Neuron (in vitro differentiated cells): ENCODE data around the gene PSMD13.
"Not testable (repeated sequence)": the region's sequence is repeated elsewhere in the genome, so short reads cannot be mapped to it uniquely, and the experiment has no call there.

Source experiments
- H2AFZ ChIP-seq: one replicate; pipeline ENCODE4 v1.6.1; 2013; ENCODE audit warnings: low read depth, mild to moderate bottlenecking, inconsistent platforms, low read length, moderate library complexity
- H3K27me3 ChIP-seq: one replicate; pipeline ENCODE4 v1.6.1; 2013; ENCODE audit warnings: low read length; ENCODE audit not compliant: insufficient read depth
- H3K36me3 ChIP-seq: one replicate; pipeline ENCODE4 v1.6.1; 2013; ENCODE audit warnings: low read length; ENCODE audit not compliant: insufficient read depth
- H3K4me1 ChIP-seq: one replicate; pipeline ENCODE4 v1.6.1; 2013; ENCODE audit warnings: low read length; ENCODE audit not compliant: insufficient read depth
- H3K4me3 ChIP-seq: 2 replicates; pipeline ENCODE4 v1.5.1; 2013; ENCODE audit warnings: mild to moderate bottlenecking, low read length, moderate library complexity
- H3K9me3 ChIP-seq: one replicate; pipeline ENCODE4 v1.6.1; 2013; ENCODE audit warnings: low read length

PSMD13 gene

DNA sequence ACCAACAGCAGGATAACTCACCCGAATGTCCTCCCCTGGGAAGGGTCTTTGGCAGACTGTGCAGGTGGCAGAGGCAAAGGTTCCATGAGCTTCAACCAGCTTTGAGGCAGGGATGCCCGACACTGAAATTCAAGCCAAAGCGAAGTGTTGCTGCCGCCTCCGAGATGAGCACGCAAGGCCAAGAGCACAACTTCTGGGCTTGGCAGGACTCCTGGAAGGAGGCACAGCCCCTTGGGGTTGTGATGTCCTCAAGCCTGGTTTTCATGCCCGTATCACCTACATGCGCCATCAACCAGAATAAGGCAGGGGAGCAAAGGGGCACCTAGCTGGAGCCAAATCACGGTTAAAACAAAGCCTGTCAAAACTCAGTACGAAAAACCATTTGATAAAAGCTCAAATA lies 6.3 kb upstream of the PSMD13 start:
- H3K9me3 ChIP-seq: no peaks in the 10 kb centered on the region
- H2AFZ ChIP-seq: no peak overlapping the region
- no peaks in the 10 kb centered on the region for H3K27me3 ChIP-seq
- H3K4me3 ChIP-seq: no peak overlapping the region
- H3K36me3 ChIP-seq: peaks cover 19% of the 10 kb centered on the region
- peaks cover 6% of the 10 kb centered on the region for H3K4me1 ChIP-seq

DNA sequence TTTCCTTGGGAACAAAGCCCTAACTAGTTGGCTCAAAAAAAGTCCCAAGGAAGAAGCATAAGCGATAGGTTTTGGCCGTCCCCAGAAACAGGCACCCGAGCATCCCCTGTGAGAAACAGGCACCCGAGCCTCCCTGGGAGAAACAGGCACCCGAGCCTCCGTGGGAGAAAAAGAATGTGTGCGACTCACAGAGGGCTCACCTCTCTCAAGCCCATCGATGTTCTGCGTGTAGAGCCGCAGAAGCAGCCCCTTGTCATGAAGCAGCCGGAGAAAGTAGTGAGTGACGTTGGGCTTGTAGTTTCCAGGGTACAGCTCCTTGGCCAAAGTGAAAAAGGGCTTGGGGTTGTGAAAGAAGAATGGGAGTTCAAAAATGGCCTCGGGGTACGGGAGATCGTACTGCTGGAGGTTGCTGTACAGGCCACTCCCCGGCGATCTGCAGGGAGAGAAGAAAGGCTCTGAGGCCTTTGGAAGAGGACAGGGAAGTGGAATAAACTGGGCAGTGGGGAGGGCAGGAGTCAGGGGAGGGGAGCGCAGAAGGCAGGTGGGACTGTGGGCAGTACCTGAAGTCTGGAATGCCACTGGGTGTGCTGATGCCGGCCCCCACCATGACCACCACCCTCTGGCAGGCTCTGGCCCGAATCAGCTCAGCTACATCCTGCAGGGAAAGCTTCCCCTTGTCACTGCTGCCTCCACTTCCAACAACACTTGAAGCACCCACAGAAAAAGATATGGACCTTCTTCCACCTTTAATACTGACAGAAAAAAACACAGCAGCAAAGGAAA lies 3.8 kb upstream of the PSMD13 start:
- Histone ChIP-seq H3K27me3 (no peaks in the 10 kb centered on the region), H3K9me3 (no peaks in the 10 kb centered on the region), H3K4me1 (peaks cover 11% of the 10 kb centered on the region), H3K36me3 (peaks cover 14% of the 10 kb centered on the region), H3K4me3 (no peak overlapping the region), H2AFZ (no peak overlapping the region)

GRCh38 chr11:235180-235579 lies 1.6 kb upstream of the PSMD13 start:
- H3K36me3 ChIP-seq: peaks cover 17% of the 10 kb centered on the region
- peak overlapping the region; percentile 86 for H3K4me3 ChIP-seq
- no peaks in the 10 kb centered on the region for H3K27me3 ChIP-seq
- H2AFZ ChIP-seq: no peak overlapping the region
- H3K4me1 ChIP-seq: peaks cover 15% of the 10 kb centered on the region
- H3K9me3 ChIP-seq: no peaks in the 10 kb centered on the region

GRCh38 chr11:235609-235996 lies 1.2 kb upstream of the PSMD13 start:
- Histone ChIP-seq H3K4me3 (peak overlapping the region; percentile 86), H3K27me3 (no peaks in the 10 kb centered on the region), H3K9me3 (no peaks in the 10 kb centered on the region), H2AFZ (no peak overlapping the region), H3K4me1 (peaks cover 15% of the 10 kb centered on the region), H3K36me3 (peaks cover 16% of the 10 kb centered on the region)

DNA sequence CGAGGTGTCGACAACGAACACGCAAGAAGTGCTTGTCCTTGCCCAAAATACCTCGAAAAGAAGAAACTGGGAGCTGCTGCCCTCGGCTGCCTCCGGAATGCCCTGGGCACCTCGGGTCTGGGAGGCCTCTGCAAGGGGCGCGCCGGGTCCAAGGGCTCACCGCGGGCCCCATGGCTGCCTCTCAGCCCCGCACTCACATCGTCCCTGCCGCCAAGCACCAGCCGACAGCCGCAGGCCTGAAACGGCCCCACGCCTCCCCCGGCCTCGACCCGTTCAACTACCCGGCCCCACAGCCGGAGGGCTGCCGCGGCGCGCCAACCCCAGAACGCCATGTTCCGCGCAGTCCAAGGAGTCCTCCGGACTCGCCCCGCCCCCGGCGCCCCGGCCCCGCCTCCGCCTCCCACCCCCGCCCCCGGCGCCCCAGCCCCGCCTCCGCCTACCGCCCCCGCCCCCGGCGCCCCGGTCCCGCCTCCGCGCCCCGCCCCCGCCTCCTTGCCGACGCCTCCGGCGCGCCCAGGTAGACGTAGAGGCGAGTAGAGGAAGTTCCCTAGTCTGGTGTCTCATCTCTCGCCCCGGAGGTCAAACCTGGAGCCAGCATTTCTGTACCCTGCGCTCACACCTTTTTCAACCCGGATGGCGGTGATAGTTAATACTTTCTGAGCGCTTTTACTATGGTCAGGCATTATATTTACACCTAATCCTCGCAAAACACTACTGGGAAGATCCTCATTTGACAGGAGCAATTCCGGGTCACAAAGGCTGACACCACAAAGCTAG lies 591 bp upstream of the PSMD13 start, which contains the start of gene SIRT3:
Gene SIRT3, minus strand, starts transcription at position 346 of the 777 bp plus-strand sequence. Its CDS starts 14 bp downstream, at position 332.
- Histone ChIP-seq H2AFZ (peak within 1 kb of the TSS; percentile 33), H3K9me3 (no peaks in the 10 kb centered on the region), H3K36me3 (peaks cover 19% of the 10 kb centered on the region), H3K4me3 (peak within 1 kb of the TSS; percentile 90), H3K27me3 (no peaks in the 10 kb centered on the region), H3K4me1 (peaks cover 15% of the 10 kb centered on the region)

DNA sequence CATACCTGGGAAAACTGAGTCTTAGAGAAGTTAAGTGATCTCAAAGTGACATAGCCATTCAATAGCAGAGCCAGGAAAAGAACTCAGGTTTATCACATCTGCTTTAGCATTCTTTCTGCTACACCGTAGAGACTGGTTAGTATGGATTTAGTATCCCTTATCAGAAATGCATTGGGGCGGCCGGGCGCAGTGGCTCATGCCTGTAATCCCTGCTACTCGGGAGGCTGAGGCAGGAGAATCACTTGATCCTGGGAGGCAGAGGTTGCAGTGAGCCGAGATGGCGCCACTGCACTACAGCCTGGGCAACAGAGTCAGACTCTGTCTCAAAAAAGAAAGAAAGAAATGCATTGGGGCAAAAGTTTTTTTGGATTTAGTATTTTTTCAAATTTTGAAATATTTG lies 1.6 kb downstream of the PSMD13 start:
- H2AFZ ChIP-seq, H3K9me3 ChIP-seq, H3K27me3 ChIP-seq: not testable (repeated sequence)
- Histone ChIP-seq H3K4me3 (peak overlapping the region; percentile 90), H3K4me1 (peaks cover 15% of the 10 kb centered on the region), H3K36me3 (peaks cover 31% of the 10 kb centered on the region)

DNA sequence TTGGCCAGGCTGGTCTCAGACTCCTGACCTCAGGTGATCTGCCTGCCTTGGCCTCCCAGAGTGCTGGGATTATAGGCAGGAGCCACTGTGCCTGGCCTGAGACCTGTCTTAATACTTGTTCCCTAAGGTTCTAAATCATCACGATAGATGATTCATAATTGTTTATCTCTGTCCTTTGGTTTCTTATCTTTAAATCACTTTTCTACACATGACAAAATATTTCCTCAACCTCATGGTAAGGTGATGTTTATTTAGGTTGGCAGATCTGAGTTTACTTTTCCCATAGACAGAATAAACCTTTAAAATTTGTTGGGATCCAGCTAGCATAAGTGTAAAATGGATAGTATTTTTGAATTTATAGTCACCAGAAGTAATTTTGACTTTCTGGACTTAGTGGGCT lies 3.5 kb downstream of the PSMD13 start:
- Histone ChIP-seq H3K4me3 (no peak overlapping the region), H3K27me3 (no peaks in the 10 kb centered on the region), H2AFZ (no peak overlapping the region), H3K36me3 (peaks cover 50% of the 10 kb centered on the region), H3K4me1 (peaks cover 10% of the 10 kb centered on the region), H3K9me3 (no peaks in the 10 kb centered on the region)

DNA sequence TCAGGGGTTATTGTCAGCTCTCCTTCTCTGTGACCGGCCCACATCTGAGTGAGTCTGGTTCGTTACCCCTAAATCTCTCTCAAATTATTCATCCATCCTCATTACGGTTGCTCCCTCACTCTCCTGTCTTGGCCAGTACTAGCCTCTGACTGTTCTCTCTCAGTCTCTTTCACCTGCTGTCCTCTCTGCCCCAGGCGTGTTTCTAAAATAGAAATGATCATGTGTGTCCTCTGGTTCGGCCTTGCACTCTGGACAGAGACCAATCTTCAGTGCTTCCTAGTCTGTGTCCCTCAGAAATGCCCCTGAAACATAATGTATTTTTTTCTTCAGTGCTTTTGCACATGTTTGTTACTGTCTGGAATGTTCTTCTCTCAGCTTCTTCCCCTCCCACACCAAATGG lies 4.9 kb downstream of the PSMD13 start:
- H3K4me3 ChIP-seq: no peak overlapping the region
- H3K4me1 ChIP-seq: peaks cover 8% of the 10 kb centered on the region
- no peak overlapping the region for H2AFZ ChIP-seq
- peaks cover 61% of the 10 kb centered on the region for H3K36me3 ChIP-seq
- H3K27me3 ChIP-seq: no peaks in the 10 kb centered on the region
- H3K9me3 ChIP-seq: no peaks in the 10 kb centered on the region

DNA sequence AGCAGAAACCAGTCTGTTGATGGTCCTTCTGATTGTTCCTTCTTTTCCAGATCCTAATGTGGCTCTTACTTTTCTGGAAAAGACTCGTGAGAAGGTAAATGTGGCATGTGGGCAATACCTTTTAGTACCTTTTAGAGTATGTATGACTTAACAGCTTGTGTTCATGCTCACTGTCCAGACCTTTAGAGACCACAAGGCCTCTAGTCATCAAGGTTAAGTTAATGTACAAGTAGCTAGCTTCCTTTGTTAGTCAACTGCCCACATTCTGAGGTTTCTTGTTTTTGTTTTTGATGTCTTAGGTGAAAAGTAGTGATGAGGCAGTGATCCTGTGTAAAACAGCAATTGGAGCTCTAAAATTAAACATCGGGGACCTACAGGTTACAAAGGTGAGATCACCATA lies 7.6 kb downstream of the PSMD13 start:
- H3K4me3 ChIP-seq: no peak overlapping the region
- no peaks in the 10 kb centered on the region for H3K27me3 ChIP-seq
- H3K9me3 ChIP-seq: no peaks in the 10 kb centered on the region
- peaks cover 79% of the 10 kb centered on the region for H3K36me3 ChIP-seq
- no peaks in the 10 kb centered on the region for H3K4me1 ChIP-seq
- H2AFZ ChIP-seq: no peak overlapping the region

DNA sequence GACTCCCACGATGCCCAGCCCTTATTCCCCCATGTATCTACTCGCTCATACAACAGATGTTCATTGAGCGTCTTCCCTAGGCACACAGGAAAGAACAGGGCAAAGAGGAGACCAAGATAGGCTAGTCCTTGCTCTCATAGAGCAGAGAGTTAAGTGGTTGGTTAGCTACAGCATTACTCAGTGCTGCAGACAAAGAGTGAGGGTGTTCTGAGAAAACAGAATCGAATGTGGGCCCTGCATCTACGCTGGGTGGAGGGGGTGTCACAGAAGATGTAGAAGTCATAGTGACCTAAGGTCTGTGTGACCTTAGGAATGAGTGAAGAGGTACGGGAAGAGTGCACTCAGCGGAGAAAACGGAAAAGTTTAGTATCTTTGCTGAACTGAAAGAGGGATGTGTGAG lies 12.3 kb downstream of the PSMD13 start:
- peaks cover 89% of the 10 kb centered on the region for H3K36me3 ChIP-seq
- no peak overlapping the region for H2AFZ ChIP-seq
- no peaks in the 10 kb centered on the region for H3K27me3 ChIP-seq
- no peak overlapping the region for H3K4me3 ChIP-seq
- H3K9me3 ChIP-seq: no peaks in the 10 kb centered on the region
- no peaks in the 10 kb centered on the region for H3K4me1 ChIP-seq

- Histone ChIP-seq H2AFZ (no peak overlapping the region), H3K36me3 (peaks cover 78% of the 10 kb centered on the region), H3K27me3 (no peaks in the 10 kb centered on the region), H3K9me3 (no peaks in the 10 kb centered on the region), H3K4me3 (no peak overlapping the region), H3K4me1 (no peaks in the 10 kb centered on the region)
These were observed 13.5 kb downstream of the PSMD13 start for GRCh38 chr11:250274-250673.

DNA sequence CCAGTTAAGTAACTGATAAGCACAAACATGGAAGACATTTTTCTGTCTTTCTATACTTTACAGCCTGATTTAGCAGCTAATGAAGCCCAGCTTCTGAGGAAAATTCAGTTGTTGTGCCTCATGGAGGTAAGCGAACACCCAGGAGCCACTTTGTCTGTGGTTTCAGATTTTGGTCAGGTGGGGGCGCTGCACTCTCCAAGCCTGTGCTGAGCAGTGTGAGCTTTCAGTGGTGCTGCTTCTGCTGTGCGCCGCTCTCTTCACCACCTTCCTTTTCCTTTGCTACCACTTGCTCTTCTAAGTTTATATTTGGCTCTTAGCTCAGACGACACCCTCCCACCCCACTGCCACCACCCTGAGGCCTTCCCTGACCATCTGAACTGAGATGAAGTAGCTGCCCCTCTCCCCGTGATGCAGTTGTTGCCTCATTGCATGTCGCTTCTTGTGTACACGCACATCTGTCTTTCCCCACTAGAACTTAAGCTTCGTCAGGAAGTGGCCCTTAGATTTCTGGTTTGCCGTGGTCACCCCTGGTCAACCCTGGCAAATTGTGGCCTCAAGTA lies 14.0 kb downstream of the PSMD13 start:
- Histone ChIP-seq H3K9me3 (no peaks in the 10 kb centered on the region), H3K4me1 (no peaks in the 10 kb centered on the region), H3K27me3 (no peaks in the 10 kb centered on the region), H3K36me3 (peaks cover 74% of the 10 kb centered on the region), H3K4me3 (no peak overlapping the region), H2AFZ (no peak overlapping the region)

DNA sequence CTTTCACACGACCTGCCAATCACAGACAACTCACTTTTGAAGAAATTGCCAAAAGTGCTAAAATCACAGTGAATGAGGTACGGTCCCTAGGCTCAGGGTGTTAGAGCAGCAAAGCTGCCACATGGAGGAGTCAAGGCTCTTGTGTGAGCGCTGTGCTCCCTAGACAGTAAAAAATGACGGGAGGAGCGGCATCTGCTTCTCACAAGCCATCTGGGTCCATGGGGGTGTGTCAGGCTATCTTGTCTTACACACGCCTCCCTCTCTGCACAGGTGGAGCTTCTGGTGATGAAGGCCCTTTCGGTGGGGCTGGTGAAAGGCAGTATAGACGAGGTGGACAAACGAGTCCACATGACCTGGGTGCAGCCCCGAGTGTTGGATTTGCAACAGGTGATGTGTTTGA lies 14.8 kb downstream of the PSMD13 start:
- no peaks in the 10 kb centered on the region for H3K27me3 ChIP-seq
- no peaks in the 10 kb centered on the region for H3K9me3 ChIP-seq
- no peaks in the 10 kb centered on the region for H3K4me1 ChIP-seq
- H3K36me3 ChIP-seq: peaks cover 67% of the 10 kb centered on the region
- H2AFZ ChIP-seq: no peak overlapping the region
- H3K4me3 ChIP-seq: no peak overlapping the region
